Hepatocyte (in vitro differentiated cells): ENCODE results near the gene TRHDE.

Source experiments
- EZH2phosphoT487 ChIP-seq: fragments of 200-600 bp; sonication (generic); IDR thresholded peaks from one replicate; pipeline ENCODE4 v1.6.1; 2018; ENCODE audit warnings: antibody characterized with exemption, mild to moderate bottlenecking, low read depth, moderate library complexity; ENCODE audit not compliant: unreplicated experiment, severe bottlenecking
- TF ChIP-seq, protein P1 (sequence below): fragments of 200-600 bp; sonication (generic); IDR thresholded peaks from 2 replicates; pipeline ENCODE4 v1.5.1; 2016; ENCODE audit warnings: antibody characterized with exemption, mild to moderate bottlenecking; ENCODE audit not compliant: poor library complexity

DNA sequence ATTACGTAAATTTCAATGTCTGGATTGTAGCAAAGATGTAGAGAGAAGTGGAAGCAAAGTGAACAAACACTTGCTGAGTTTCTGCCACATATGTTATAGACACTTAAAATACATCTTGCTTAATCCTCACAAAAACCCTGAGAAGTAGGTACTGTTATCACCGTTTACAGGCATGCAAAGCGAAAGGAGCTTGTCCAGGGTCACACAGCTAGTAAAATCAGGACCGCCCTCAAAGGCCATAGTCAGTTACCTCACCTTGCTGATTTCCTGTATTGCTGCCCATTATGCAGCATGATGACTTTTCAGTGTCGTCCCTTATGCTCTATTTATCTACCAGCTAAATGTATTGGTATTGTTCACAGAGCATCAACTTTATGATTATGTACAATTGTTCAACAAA lies 39.8 kb downstream of the TRHDE start:
- TF ChIP-seq, protein P1, sequence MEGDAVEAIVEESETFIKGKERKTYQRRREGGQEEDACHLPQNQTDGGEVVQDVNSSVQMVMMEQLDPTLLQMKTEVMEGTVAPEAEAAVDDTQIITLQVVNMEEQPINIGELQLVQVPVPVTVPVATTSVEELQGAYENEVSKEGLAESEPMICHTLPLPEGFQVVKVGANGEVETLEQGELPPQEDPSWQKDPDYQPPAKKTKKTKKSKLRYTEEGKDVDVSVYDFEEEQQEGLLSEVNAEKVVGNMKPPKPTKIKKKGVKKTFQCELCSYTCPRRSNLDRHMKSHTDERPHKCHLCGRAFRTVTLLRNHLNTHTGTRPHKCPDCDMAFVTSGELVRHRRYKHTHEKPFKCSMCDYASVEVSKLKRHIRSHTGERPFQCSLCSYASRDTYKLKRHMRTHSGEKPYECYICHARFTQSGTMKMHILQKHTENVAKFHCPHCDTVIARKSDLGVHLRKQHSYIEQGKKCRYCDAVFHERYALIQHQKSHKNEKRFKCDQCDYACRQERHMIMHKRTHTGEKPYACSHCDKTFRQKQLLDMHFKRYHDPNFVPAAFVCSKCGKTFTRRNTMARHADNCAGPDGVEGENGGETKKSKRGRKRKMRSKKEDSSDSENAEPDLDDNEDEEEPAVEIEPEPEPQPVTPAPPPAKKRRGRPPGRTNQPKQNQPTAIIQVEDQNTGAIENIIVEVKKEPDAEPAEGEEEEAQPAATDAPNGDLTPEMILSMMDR = no peak
- TF ChIP-seq EZH2phosphoT487 = no peak
